NCI-H82 (cell line): ENCODE measurements around the gene UQCRFS1.
"Not testable (repeated sequence)": the region's sequence is repeated elsewhere in the genome, so short reads cannot be mapped to it uniquely, and the experiment has no call there.

Experiments
- DNase-seq: peaks from one replicate; lab custom pipeline; 2025; lab: John Stamatoyannopoulos, UW

Gene UQCRFS1

GRCh38 chr19:29214411-29214810, 1.5 kb upstream of the UQCRFS1 start:
- DNase-seq = no peak

- no peak for DNase-seq
Measured at GRCh38 chr19:29212356-29212647, 649 bp downstream of the UQCRFS1 start.

DNA sequence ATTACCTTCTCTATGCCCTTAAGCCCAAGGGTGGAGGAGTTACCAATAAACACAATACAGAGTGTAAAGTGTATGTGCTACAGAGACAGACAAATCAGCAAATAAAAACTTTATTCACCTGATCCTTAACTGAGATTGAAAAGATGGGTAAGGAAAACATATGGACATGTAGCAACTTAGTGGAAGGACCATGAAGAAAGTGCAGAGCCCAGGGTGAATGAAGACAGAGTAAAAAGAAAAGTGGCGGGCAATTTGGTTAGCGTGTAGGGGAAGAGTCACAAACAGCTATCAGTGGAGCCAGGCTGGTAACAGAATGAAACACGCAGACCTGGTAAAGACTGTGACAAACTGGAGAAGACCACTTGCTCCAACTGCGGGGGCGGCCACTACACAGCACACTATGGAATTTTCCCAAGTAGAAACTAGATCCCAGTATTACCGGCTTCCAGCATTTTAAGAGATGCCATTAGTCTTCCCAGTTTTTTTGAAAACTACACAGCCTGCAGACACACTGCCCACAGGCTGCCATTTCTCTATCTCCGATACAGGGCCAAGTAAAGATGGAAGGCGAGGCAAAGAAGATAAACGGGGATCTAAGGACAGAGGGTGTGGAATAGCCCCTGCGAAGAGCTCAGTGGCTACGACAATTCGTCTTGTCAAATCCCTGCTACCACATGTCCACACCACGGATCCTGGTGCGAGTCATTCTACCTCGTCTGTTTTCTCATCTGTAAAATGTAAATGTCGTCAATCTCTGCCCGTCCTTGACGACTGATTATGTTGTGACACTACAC, 1.2 kb downstream of the UQCRFS1 start:
- DNase-seq = peak; percentile 46

DNA sequence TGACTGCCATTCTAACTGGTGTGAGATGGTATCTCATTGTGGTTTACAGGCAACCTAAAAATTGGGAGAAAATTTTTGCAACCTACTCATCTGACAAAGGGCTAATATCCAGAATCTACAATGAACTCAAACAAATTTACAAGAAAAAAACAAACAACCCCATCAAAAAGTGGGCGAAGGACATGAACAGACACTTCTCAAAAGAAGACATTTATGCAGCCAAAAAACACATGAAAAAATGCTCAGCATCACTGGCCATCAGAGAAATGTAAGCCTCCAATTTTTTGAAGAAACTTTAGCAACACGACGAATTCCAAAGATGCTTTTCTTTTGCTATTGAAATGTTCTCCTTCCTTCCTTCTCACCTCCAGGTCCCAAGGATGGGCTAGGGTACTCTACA, 1.9 kb downstream of the UQCRFS1 start:
- not testable (repeated sequence) for DNase-seq

GRCh38 chr19:29210502-29210901, 2.4 kb downstream of the UQCRFS1 start:
- not testable (repeated sequence) for DNase-seq

DNA sequence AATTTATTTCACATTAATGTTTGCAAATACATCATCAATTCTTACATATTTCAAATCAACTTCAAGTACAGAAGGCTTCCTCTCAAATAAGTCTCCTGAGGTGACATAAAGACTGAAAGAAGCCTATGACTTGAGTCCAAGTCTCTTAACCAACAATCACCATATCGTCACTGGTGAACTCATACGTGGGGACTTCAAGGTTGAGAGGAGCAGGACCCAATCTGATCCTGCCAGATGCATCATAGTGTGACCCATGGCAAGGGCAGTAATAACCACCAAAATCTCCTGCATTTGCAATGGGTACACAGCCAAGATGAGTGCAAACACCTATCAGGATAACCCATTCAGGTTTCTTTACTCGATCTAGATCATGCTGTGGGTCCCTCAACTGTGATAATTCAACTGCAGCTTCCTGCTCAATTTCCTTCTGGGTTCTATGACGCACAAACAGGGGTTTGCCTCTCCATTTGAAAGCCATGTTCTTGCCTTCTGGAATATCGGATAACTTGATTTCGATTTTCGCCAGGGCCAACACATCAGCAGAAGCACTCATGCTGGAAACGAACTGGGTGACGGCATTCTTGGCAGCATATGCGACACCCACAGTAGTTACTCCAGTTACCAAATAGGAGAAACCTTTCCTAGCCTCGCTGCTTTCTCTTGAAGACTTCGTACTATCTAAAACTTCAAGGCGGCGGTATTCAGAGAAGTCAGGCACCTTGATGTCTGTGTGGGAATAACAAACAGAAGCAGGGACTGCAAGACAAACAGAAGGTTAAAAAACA, 5.4 kb downstream of the UQCRFS1 start:
- not testable (repeated sequence) for DNase-seq

GRCh38 chr19:29206453-29206852, 6.5 kb downstream of the UQCRFS1 start:
- DNase-seq = no peak

DNA sequence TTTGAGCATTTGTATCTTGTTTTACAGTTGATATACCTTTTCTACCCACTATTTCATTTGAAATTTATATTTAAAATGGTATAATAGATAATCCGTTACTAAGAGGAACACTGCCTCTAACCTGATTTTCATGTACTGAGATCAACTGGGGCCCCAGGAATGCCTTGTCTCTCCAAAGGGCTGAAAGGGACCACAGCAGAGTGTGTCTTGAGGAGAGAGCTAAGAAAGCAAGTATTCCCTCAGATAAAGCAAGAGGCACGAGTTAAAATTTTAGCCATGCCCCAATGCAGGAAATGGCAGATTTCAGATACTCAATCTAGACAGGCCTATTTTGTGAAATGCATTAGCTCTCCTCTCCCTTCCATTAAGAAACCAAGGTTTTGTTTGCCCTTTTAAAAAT, 10.7 kb downstream of the UQCRFS1 start:
- no peak for DNase-seq

DNA sequence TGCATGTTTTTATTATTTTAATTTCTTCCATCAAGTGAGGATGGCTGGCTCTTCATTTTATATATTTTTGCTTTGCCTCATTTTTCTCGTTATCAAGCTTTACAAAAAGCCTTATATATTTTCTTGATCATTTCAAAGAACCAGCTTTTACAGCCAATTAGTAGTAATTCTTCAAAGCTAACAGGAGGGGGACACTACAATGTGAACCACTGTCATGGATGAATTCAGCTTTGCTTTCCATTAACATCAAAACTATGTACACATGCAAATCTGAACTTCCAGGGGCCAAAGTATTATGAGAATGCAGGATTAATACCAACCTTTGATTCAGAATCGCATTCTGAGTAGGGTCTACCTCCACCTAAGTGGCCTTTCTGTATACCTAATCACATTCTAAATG, 11.1 kb downstream of the UQCRFS1 start:
- DNase-seq = no peak

DNA sequence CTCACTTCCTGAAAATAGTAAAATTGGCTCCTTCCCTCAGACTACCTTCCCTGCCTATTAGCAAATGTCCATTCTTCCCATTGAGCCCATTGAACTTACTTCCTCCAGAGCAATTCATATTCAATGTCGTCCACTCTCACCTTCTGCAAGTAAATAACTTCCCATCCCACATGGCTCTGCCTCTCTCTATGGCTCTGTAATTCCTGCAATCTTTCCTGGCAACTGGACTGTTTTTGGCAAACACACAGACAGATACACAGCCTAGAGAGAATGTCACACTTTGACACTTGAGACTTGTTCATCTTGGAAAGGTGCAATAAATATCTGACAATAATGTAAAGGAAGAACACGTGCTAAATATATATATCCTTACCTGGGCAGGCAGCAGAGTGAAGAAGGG, 18.3 kb downstream of the UQCRFS1 start:
- no peak for DNase-seq

DNA sequence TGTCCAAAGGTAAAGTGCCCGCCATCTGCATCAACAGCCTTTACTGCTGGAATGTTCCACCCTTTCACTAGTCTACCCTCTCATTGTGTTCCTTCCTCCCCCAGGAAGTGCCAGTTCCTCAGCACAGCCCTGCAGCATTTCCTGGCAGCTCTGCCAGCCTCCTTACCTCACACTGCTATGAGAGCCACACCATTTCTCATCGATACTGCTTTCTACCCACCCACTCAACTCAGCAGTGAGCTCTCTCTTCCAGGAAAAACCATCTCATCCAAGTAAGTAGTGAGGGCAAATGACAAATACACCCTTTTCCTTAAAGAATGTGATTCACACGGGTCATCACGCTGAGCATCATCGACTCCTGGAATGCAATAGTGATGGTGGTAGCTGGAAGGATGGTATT, 19.8 kb downstream of the UQCRFS1 start:
- no peak for DNase-seq

- DNase-seq = no peak
Measured at GRCh38 chr19:29191005-29191404, 21.9 kb downstream of the UQCRFS1 start.

- DNase-seq = peak; percentile 8
Measured at GRCh38 chr19:29189033-29189360, 24.0 kb downstream of the UQCRFS1 start.

GRCh38 chr19:29188289-29189032, 24.5 kb downstream of the UQCRFS1 start:
- no peak for DNase-seq

DNA sequence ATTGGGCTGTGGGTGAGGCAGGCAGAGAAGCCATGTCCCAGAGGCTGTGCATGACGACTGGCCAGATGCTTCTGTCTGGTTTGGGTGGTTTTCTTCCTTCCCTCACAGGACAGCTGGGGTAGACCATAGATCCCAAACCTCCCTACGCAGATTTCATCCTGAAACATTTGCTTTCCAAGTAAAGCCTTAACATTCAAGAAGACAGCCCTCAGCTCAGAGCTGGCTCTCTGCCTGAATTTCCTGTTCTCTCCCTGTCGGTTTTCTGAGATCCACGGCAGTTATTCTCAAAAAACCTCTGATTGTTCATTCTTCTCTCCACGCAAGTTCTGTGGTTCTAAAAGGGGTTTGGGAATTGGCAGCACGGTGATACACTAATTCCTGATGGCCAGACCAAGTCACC, 25.3 kb downstream of the UQCRFS1 start:
- no peak for DNase-seq

DNA sequence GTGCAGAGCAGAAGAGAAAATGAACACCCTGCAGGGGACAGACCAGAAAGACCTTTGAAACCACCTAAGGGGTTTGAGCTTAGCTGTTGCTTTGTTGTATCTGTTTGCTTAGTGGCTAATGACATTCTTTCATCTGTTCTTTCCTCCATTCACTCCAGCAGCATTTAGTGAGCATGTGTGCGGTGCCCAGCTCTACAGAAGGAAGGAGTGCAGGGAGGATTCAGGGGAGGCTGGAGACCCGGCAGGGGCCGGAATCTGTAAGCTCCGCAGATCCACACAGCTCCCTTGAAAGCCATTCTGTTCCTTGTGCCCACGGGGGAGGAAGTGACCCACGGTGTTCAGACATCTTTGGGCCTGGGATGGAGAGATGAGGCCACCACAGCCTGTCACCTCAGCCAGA, 27.5 kb downstream of the UQCRFS1 start:
- DNase-seq = no peak

DNA sequence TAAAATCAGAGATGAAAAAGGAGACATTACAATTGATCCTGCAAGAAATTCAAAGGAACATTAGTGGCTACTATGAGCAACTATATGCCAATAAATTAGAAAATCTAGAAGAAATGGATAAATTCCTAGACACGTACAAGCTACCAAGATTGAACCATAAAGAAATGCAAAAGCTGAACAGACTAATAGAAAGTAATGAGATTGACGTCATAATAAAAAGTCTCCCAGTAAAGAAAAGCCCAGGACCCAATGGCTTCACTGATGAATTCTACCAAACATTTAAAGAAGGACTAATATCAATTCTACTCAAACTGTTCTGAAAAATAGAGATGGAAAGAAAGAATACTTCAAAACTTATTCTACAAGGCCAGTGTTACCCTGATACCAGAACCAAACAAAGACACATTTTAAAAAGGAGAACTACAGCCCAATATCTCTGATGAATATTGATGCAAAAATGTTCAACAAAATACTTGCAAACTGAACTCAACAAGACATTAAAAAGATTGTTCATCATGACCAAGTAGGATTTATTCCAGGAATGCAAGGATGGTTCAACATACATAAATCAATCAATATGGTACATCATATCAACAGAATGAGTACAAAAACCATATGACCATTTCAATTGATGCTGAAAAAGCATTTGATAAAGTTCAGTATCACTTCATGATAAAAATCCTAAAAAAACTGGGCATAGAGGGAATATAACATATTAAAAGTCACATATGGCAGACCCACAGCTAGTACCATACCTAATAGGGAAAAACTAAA, 35.8 kb downstream of the UQCRFS1 start:
- DNase-seq = no peak

- DNase-seq = no peak
Measured at GRCh38 chr19:29173896-29174295, 39.1 kb downstream of the UQCRFS1 start.

GRCh38 chr19:29172302-29172701, 40.6 kb downstream of the UQCRFS1 start:
- DNase-seq = no peak

- DNase-seq = no peak
Measured at GRCh38 chr19:29171525-29171924, 41.4 kb downstream of the UQCRFS1 start.

- DNase-seq = no peak
Measured at GRCh38 chr19:29170554-29170953, 42.4 kb downstream of the UQCRFS1 start.

DNA sequence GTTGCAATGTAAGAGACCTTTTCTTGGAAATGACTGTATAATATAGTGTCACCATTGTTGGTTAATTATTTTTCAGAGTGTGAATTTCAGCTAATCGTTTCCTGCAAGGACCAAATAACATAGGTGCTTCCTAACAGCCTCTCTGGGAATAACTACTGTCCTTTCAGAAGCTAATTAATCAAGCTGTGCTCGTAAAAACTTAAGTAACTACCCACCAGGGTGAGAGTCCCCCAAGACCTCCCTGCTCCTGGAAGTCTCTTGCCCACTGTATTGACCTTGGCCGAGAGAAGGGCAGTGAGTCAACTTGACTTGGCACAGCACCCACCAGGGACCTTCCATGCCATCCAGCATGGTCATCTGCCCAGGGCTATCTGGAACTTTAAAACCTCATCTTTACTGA, 50.3 kb downstream of the UQCRFS1 start:
- DNase-seq = no peak
